Measurements from ENCODE around the gene RSRC1.

DNA sequence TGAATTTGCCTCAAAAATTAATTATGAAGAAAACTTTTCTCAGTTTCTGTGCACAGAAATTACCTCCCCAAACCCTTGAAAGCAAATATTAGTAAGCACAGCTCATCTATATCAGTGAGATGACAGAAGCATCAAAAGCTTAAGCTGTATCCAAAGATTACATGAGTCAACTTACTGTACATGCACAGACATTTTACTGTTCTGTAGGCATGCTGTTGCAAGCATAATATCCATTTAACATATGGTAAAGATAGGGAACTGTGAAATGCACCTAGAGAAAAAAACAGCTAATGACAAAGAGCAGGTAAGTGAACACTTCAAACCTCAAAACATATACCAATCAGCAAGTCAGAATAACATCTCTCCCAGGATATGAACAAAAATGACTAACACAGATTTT, 24.5 kb upstream of the RSRC1 start:
- TF ChIP-seq, protein P1, sequence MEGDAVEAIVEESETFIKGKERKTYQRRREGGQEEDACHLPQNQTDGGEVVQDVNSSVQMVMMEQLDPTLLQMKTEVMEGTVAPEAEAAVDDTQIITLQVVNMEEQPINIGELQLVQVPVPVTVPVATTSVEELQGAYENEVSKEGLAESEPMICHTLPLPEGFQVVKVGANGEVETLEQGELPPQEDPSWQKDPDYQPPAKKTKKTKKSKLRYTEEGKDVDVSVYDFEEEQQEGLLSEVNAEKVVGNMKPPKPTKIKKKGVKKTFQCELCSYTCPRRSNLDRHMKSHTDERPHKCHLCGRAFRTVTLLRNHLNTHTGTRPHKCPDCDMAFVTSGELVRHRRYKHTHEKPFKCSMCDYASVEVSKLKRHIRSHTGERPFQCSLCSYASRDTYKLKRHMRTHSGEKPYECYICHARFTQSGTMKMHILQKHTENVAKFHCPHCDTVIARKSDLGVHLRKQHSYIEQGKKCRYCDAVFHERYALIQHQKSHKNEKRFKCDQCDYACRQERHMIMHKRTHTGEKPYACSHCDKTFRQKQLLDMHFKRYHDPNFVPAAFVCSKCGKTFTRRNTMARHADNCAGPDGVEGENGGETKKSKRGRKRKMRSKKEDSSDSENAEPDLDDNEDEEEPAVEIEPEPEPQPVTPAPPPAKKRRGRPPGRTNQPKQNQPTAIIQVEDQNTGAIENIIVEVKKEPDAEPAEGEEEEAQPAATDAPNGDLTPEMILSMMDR (IDR thresholded peaks at IDR 0.05; ENCODE audit: borderline replicate concordance, extremely low read depth, low read length, poor library complexity, severe bottlenecking): no peak
- TF ChIP-seq EZH2 (IDR thresholded peaks at IDR 0.05; ENCODE audit: borderline replicate concordance, low read depth, low read length, severe bottlenecking): no peak
